ENCODE measurements around the gene KCNMB2.

The KCNMB2 gene

DNA sequence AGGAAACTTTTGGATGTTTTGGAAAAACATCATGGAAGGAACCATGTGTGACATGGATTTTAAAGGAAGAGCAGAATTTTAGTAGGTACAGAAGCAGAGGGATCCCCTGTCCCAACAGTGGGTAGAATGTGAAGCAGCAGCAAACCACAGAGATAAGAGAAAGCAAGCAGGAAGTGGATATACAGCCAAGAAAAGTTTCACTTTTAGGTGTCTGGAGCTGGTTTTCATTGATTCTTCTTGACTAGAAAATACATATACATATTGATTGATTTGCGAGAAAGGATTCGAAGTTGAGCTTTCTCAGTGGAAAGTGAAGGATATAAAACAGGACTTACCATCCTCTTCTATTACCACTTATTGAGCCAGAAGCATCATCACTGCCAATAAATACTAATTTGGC lies 133.5 kb downstream of the KCNMB2 start:
- no peak for TF ChIP-seq ZFX (IDR thresholded peaks at IDR 0.05; ENCODE audit: borderline replicate concordance)
- TF ChIP-seq, protein P1, sequence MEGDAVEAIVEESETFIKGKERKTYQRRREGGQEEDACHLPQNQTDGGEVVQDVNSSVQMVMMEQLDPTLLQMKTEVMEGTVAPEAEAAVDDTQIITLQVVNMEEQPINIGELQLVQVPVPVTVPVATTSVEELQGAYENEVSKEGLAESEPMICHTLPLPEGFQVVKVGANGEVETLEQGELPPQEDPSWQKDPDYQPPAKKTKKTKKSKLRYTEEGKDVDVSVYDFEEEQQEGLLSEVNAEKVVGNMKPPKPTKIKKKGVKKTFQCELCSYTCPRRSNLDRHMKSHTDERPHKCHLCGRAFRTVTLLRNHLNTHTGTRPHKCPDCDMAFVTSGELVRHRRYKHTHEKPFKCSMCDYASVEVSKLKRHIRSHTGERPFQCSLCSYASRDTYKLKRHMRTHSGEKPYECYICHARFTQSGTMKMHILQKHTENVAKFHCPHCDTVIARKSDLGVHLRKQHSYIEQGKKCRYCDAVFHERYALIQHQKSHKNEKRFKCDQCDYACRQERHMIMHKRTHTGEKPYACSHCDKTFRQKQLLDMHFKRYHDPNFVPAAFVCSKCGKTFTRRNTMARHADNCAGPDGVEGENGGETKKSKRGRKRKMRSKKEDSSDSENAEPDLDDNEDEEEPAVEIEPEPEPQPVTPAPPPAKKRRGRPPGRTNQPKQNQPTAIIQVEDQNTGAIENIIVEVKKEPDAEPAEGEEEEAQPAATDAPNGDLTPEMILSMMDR (IDR thresholded peaks at IDR 0.05): no peak
- no peak overlapping the region for H3K27ac ChIP-seq

DNA sequence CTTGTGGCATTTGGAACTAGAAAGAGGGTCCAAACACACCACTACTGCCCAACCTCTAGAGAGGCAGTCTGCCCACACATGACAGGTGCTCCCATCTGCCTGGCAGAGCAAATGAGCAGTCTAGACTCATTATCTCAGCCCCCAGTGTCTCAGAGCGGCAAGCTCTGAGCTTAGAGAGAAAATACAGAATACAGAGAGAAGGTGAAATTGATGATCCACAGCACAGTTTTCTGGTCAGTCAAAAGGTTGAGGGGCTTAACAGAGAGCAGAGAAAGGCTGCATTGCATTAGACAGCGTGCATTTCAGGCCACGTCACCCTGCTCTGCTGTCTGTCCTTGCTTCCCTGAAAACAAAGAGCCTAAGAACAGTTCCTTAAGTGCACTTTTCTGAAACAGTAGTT lies 135.1 kb downstream of the KCNMB2 start:
- H3K27ac ChIP-seq: no peak overlapping the region

DNA sequence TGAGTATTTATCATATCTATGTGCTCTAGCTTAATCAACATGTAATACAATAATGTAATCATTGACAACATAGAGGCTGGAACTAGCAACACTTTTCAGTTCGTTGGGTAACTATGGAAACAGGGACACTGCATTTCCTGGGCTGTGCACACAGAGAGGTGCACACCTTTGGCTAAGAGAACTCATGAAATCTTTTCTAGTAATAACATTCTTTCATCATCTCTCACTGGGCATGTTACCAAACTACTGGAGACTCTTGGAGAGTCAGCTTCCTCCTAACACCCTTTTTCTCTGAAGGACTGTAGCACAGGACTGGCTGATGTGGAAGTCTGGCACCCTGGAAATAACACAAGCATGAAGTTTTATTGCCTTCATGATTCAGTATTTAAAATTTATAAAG lies 135.6 kb downstream of the KCNMB2 start:
- TF ChIP-seq, protein P1 (IDR thresholded peaks at IDR 0.05): no peak
- no peak for TF ChIP-seq ZFX (IDR thresholded peaks at IDR 0.05; ENCODE audit: borderline replicate concordance)
- H3K27ac ChIP-seq: no peak overlapping the region

More for the DNA sequence above, 135.1 kb downstream of the KCNMB2 start:
- TF ChIP-seq, protein P1 (IDR thresholded peaks at IDR 0.05): no peak
- TF ChIP-seq ZFX (IDR thresholded peaks at IDR 0.05; ENCODE audit: borderline replicate concordance): no peak

DNA sequence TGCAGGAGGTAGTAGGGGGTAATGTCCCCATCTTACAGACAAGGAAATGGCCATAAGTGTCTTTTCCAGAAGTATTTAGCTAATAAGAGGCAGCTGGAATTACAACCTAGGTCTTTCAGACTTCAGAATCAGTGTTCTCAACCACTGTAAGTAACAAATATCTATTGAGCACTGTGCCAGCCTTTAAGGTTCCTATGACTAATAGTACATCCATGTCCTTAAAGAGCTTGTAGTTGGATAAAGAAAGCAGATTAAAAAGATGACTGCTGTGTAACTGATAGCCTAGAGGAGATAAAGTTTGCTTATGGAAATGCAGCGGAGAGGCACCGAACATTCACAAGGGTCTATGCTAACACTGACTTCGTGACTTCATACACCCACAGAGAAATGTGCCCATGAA lies 136.0 kb downstream of the KCNMB2 start:
- TF ChIP-seq, protein P1 (IDR thresholded peaks at IDR 0.05): no peak
- TF ChIP-seq ZFX (IDR thresholded peaks at IDR 0.05; ENCODE audit: borderline replicate concordance): no peak
- H3K27ac ChIP-seq: no peak overlapping the region

DNA sequence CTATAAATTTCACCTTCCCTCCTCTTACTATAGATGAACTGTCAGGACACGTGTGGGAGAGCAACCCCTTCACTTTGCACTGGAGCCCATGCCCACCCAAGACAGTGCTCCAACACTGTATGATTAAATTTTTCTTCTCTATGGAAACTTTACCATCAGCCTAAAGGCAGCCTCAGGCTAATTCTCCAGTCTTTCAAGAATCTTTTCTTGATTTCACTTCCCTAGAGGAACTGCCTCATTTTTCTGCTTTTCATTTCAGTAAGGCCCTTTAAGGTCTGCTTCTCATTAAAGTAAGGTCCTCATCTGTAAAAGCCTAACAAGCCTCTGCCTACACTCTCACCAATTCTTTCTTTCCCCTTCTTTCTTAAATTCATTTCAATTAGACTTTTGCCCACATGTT lies 137.3 kb downstream of the KCNMB2 start:
- H3K27ac ChIP-seq: no peak overlapping the region
- TF ChIP-seq, protein P1 (IDR thresholded peaks at IDR 0.05): no peak
- TF ChIP-seq ZFX (IDR thresholded peaks at IDR 0.05; ENCODE audit: borderline replicate concordance): no peak

DNA sequence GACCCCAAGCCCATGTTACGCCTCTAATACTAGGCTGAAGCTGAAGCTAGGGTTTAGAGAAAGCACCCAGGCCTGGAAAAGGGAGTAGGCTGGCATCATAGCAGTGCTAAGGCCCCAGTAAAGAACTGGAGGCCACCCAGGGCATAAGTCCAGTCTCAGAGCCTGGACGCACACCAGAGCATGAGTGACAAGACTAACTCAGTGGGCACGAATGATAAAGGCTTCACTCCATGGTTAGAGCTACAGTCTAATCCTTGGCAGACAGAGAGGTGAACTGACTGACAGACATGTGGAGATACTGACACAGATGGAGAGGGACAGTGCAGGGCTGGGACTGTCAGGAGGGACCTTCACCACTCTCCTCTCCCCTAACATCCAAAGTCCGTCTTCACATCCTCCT lies 139.8 kb downstream of the KCNMB2 start:
- TF ChIP-seq ZFX (IDR thresholded peaks at IDR 0.05; ENCODE audit: borderline replicate concordance): no peak
- TF ChIP-seq, protein P1 (IDR thresholded peaks at IDR 0.05): no peak
- H3K27ac ChIP-seq: no peak overlapping the region

DNA sequence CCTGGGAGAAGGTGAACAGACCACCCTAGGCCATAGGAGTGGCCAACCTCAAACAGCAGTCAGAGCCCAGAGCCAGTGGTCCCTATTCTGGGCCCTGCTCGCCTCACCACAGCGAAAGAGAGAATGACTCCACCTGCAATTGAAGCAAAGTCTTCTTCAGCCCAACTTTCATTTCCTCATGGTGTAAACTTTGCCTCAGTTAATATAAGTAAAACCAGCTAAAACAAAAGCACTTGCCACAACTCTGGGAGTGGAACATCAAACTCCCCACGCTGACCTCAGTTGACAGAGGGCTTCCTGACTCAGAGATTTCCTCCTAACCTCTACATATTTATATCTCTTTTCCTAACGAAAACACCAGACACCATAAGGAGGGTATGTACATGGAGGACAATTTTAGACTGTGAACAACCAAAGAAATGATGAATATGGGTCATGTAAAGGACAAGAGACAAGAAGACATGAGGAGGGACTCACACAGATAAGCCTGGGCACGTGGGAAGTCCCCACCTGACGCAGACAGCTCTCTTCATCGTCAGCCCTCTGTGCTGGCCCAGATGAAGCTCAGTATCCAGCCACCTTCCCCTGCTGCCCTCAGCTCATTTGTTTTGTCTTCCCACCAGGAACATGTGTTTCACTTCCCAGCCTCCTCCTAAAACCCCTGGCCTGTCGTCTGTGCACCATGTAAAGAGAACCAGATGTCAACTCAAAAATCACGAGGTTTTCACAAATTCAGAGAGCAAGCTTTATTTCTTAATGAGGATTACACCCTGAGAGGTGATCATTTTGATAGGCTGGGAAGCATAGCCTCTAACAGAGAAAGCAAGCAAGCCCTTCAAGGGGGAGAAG lies 140.9 kb downstream of the KCNMB2 start:
- TF ChIP-seq ZFX (IDR thresholded peaks at IDR 0.05; ENCODE audit: borderline replicate concordance): no peak
- TF ChIP-seq, protein P1 (IDR thresholded peaks at IDR 0.05): no peak
- H3K27ac ChIP-seq: no peak overlapping the region

All from 22Rv1 (cell line).